Measurements from ENCODE around the gene PLCB3.

- no peak for TF ChIP-seq CTCF (IDR thresholded peaks at IDR 0.05; ENCODE audit: low read length)
- TF ChIP-seq EZH2 (optimal IDR thresholded peaks at IDR 0.05; ENCODE audit: low read depth, low read length) = no peak
Observed at GRCh38 chr11:64303109-64304031, 52.0 kb downstream of the PLCB3 start.

Measured in MM.1S (cell line).